AML-193 (cell line): Measurements from ENCODE around the gene NRXN2.

Experiments used
- DNase-seq, 2 experiments: peaks; one replicate each; lab custom pipeline; 2025; lab: John Stamatoyannopoulos, UW

Gene NRXN2

DNA sequence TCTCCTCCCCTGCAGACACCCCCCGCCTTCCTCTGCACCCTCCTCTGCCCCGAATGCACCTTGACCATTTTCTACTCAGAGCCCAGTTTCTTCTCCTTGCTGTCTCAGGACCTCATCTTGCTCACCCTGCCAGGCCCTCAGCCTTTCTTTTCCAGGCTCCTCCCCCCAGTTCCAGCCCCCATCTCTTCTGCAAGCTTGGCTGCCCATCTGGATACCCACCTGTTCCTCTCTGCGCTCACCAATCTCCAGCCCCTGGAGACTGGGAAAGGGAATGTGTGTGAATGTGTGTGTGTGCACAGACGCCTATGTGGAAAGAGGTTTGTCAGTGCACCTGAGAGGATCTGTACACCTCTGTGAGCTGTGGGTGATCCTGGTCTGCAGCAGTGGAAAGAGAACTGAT is 95.6 kb downstream of the NRXN2 start:
- no peak for DNase-seq

- no peak for DNase-seq
Observed at GRCh38 chr11:64626637-64627036, 96.4 kb downstream of the NRXN2 start.

DNA sequence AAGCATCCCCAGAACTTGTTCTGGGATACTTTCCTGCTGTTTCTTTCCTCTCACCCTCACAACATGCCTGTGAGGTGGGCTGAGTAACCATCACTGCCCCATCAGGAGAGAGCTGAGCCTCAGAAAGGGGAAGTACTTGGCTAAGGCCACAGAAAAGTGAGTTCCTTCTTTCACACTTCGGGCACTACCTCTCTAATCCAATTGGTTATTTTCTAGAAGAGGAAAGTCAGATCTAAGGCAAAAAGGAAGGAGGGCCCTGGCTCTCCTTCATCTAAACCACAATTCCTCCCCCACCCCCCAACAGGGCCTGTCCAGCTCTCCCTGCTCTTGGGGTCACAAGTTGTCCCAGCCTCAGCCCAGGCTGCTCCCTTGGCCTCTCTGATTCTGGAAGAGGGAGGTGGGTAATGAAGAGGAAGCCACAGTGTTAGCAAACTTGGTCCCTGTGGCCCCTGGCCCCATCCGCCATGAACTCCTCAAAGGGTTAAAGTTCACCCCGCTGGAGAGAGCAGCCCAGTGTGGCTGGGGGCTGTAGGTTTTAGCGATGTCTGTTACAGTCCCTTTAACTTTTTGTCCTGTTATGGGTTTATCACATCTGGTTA is 98.0 kb downstream of the NRXN2 start:
- DNase-seq: peak; percentile 91 to 93

- no peak for DNase-seq
Observed at GRCh38 chr11:64622681-64623080, 100.3 kb downstream of the NRXN2 start.

GRCh38 chr11:64621283-64622019 is 101.5 kb downstream of the NRXN2 start:
- no peak for DNase-seq

DNA sequence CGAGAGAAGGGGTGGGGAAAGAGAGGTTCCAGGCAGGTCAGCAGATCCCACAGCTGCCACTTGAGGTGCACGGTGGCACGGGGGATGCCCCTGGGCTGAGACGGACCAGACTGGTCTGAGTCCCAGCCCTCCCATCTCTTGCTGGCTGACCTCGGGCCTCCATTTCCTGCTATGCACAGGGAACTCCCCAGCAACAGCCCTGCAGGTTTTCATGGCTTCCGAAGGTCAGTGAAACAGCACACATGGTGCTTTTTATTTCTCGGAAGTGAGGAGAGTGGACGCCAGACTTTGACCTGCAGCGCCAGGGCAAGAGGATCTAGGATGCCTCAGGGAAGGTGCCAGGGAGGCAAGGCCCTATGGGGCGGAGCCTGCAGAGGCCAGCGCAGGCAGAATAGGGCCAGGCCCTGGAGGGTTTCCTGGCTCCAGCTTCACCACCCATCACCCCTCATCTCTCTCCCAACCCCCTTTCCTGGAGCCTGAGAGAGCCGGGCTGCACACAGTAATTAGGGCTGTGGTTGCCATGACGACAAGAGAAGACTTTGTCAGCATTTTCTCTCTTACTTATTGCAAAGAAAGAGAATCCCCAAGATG is 102.5 kb downstream of the NRXN2 start:
- DNase-seq: no peak

DNA sequence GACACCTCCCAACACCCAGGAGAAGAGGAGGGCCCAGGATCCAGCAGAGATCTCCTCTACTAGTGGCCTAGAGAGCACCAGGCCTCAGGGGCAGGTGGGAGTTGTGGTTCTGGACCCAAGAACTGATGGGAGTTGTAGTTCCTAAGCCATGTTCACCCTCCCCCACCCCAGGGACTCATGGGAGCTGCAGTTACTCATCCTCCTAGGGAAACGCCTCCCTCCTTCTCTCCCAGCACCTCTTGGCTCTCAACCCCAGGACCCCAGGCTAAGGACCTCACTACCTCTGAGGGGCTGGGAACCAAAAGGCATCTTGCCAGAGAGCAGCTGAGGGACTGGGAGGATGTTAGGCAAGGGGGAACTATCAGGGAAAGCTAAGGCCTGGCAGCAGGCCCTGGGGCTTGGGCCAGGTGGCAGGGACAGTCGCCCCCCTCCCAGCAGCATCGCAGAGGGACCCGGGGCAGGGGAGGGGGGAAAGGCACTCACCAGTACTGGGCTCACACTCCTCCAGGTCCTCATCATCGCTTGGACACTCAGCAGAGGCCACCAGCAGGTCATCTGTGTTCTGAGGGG is 103.1 kb downstream of the NRXN2 start:
- DNase-seq: no peak

DNA sequence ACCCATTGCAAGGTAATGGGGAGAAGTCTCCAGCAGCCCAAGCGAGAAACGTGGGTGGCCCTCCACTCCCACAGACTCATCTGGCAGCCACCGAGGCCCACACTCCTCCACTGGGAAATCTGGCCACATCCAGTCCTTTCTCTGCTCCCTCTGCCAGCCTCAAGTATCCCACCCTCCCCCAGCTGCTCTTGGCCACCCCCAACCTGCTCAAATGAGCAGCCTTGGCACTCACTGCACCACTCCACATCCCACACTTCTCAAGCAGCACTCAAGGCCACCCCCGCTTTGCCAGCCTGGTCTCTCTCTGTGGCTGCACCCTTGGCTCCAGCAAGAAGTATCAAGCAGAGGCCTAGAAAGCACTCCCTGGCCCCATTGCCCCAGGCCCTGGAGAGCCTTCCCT is 103.8 kb downstream of the NRXN2 start:
- no peak for DNase-seq

DNA sequence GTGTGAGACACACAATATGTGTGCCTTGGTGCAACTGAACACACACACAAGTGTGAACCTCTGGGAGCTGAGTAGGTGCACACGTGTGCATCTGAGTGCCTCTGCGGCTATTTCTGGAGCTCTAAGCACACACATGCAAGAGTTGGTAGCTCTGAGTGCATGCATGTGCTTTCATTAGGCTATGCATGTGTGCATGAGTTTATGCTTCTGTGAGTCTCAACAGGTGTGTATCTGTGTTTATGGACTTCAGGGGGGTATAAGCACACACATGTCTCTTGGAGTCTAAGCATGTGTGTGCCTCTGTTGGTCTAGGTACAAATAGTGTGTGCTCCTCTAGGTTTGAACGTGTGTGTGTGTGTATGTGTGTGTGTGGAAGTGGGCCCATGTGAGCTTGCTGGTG is 106.2 kb downstream of the NRXN2 start:
- DNase-seq: no peak

DNA sequence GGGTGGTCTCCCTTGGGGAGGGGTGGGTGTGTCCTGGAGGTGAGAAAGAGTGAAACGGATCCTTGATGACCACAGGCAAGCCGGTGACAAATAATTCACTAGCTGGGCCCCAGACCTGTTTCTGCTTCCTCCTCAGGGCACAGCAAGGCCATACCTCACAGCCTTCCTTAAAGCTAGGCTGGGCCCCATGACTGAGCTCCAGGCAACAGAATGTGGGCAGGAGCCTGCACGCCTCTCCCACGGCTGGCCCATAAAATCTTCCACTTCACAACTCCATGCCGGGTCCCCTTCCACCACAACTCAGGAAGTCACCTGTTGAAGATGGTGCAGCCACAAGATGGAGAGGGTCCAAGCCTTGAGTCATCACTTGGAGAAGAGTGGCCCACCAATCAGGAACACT is 108.1 kb downstream of the NRXN2 start:
- DNase-seq: no peak

DNA sequence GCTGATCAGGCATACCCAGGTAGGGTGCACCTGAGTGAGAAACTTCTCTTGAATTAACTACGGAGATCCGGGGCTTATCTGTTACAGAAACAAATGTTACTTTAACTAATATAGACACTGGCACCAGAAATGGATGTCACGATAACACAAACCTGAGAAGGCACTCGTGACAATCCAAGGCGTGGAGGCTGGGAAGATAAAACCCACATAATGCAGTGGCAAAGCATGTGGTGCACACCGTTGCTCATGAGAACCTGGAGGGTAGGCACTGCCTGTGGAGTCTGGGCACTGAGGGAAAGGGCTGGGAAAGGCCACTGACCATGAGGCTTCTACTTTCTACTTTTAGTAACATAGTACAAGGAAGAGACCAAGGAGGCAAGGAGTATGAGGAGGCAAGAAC is 109.3 kb downstream of the NRXN2 start:
- DNase-seq: no peak

DNA sequence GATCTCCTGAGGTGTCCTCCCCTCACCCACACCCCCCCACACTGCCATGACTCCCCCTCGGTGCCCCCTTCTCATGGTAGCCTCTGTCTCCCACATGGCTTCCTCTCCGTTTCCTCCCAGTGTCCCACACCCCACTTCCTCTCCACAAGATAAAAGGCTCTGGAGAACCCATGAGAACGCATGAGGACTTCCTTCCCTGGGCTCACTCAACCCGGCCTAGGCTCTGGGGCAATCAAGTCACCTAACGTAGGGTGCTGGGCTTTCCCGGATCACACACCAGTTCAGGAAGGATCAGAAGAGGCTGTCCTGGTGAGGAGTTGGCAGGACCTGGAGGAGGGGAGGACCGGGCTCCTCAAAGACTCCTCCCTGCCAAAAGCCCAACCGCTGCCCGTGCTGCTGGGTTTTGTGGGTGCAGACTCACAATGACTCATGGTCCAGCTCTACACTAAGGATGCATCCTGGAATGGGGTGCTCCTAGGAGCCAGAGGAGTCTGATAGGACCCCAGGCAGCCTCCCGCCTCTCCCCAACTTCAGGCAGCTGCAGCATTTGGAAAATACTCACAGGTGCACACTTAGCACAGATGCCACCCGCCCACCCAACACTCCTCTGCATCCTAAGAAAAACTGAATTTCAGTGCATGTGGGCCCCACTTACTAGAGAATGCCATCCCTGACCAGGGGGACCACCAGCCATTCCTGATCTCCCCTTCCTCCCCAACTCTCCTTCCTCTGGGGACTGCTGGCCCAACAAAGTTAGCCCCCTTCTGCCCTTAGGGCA is 110.9 kb downstream of the NRXN2 start:
- peak; percentile 34 to 39 for DNase-seq

- no peak for DNase-seq
Observed at GRCh38 chr11:64611176-64611575, 111.8 kb downstream of the NRXN2 start.

- no peak for DNase-seq
Observed at GRCh38 chr11:64610596-64610995, 112.4 kb downstream of the NRXN2 start.

- no peak for DNase-seq
Observed at GRCh38 chr11:64609436-64610047, 113.5 kb downstream of the NRXN2 start.

DNA sequence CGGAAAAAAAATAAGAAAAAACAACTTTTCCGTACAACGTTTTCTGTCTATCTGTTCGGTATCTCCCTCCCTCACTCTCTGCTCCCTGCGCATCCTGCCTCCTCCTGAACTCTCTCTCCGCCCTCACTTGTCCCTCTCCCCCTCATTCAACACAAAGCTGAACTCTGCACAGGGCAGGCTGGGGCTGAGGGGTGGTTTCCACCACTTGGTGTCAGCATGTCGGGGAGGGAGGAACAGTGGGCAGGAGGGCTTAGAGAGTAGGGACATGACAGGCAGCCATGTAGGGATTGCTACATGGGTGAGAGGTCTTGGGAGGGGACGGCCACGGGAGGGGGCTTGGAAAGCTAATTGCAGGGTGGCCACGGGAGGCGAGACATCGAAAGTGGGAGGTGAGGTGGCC is 114.4 kb downstream of the NRXN2 start:
- no peak for DNase-seq

DNA sequence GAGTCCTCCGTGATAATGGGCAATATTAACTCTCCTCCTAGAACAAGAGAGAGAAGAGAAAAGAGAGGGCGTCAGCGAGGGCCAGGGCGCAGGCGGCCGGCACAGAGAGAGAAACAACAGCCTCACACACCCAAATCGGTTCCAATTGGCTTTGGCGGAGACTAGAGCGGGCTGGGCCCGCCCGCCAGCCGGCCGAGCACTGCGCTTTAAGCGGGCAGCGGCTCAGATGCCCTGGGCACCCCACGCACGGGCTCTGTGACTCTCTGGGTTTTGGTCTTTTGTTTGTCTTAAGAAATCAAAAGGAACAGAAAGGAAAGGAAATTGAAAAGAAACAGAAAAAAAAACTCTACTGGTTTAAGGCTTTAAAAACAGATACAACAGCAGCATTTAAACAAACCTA is 115.0 kb downstream of the NRXN2 start:
- no peak for DNase-seq

GRCh38 chr11:64607381-64607985 is 115.5 kb downstream of the NRXN2 start:
- no peak for DNase-seq

- no peak for DNase-seq
Observed at GRCh38 chr11:64606796-64607380, 116.1 kb downstream of the NRXN2 start.

DNA sequence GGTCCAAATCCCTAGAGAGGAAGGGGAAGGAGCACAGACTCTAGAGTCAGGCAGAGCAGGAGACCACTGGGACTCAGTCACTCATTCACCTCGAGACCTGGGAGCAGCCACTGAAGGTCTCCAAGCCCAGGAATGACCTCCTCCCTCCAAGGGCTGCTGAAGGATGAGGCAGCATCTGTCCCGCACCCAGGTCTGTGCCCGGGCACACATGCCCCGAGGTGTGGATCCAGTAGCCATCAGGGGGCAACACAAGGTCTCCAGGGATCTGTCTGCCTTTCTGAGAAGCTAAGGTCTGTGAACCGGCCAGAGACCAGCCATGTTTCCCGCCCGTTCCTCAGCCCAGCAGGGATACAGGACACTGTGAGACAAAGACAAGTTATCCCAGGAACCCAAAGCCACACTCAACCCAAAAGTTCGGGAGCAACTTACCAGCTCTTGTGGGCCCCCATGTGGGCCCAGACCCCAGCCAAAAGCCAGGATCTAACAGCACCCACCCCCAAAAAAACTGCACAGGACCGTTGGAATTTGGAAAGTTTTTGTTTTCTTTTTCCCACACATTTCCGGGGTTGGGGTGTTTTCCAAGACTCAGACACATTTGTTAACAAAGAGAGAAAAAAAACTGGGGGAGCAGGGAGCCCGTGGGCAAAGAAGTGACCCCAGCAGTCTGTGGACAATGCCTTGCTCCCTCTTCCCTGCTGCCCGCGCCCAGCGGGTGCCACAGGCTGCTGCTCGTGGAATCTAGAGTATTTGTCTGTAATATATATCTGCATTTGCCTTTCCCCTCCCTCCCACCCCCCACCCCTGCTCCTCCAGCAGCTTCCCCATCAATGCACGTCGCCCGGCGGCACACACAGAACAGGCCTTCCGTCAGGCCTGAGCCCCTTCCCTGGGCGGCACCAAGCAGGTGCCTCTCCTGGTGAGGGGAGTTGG is 117.1 kb downstream of the NRXN2 start:
- no peak for DNase-seq
